ENCODE measurements around the gene TOM1L2.

TOM1L2 gene

DNA sequence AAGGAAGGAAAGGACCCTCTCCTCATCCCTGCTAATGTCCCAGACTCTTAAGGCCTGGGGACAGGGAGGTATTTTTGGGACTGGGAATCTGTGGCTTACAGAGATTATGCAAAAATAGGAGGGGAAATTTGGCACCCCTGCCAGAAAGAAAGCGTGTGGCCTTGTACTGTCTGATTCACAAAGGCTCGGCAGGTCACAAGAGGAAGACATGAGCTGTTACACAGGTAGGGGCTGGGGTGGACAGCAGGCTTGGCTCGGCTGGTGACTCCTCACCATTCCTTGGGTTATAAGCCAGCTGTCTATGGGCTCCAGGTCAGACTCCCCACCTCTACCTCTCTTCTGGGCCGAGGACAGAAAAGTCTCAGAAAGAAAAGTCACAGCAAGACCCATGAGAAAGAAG lies 114.7 kb downstream of the TOM1L2 start:
- TF ChIP-seq, protein P1, sequence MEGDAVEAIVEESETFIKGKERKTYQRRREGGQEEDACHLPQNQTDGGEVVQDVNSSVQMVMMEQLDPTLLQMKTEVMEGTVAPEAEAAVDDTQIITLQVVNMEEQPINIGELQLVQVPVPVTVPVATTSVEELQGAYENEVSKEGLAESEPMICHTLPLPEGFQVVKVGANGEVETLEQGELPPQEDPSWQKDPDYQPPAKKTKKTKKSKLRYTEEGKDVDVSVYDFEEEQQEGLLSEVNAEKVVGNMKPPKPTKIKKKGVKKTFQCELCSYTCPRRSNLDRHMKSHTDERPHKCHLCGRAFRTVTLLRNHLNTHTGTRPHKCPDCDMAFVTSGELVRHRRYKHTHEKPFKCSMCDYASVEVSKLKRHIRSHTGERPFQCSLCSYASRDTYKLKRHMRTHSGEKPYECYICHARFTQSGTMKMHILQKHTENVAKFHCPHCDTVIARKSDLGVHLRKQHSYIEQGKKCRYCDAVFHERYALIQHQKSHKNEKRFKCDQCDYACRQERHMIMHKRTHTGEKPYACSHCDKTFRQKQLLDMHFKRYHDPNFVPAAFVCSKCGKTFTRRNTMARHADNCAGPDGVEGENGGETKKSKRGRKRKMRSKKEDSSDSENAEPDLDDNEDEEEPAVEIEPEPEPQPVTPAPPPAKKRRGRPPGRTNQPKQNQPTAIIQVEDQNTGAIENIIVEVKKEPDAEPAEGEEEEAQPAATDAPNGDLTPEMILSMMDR (conservative IDR thresholded peaks at IDR 0.05; ENCODE audit: low read depth) = no peak
- ChIA-PET CTCF (no interaction called here), POLR2A (ENCODE audit: low non-redundant PET) (interaction anchor here (0.5 kb wide), 1 partner anchor 106 kb away, joined by 3 read pairs; no protein-coding TSS in a partner anchor)
- DNase-seq (ENCODE audit: low spot score) = no peak
- H3K27ac ChIP-seq = peak overlapping the region; percentile 60

DNA sequence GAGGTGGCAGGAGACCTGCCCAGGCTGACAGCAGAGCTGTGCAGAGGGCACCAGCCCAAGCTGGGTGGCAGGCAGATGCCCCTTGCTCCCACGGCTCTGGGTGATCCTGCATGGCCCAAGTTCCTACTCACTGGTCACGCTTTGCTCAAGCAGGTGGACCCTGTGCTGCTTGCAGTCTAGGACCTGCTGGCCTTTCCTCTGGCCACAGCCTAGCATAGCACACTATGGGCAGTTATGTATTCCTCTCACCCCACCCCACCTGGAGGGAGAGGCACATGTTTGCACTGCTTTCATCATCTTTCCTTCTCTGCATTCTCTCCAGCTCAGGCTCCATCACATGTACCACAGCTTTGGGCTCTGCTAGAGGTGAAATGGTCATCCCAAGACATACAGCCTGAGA lies 115.8 kb downstream of the TOM1L2 start:
- TF ChIP-seq, protein P1 (conservative IDR thresholded peaks at IDR 0.05; ENCODE audit: low read depth) = no peak
- DNase-seq (ENCODE audit: low spot score) = no peak
- CTCF ChIA-PET = interaction anchor here (0.7 kb wide), 1 partner anchor 70 kb away, joined by 3 read pairs; no protein-coding TSS in a partner anchor
- H3K27ac ChIP-seq = peak overlapping the region; percentile 60
- POLR2A ChIA-PET (ENCODE audit: low non-redundant PET) = interaction anchor here (0.6 kb wide), 1 partner anchor 36 kb away, joined by 3 read pairs; no protein-coding TSS in a partner anchor

DNA sequence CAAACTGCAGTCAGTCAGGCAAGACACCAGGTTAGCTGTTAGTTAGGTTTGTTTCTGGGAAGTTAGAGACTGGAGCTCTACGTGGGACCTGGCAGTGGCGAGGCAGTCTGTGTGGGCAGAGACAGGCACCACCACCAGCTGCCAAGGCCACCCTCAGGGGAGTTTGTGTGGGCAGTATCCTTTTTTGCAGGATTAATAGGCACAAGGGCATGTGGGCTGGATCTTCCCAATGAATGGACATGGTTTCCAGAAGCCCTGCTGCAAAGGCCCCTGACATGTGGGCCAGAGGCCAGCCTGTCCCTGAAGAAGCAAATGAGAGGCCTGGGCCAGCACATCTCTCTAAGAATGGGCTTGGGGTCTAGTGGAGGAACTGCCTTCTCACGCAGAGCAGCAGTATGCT lies 116.2 kb downstream of the TOM1L2 start:
- no peak for DNase-seq (ENCODE audit: low spot score)
- H3K27ac ChIP-seq = peak overlapping the region; percentile 60
- ChIA-PET POLR2A (ENCODE audit: low non-redundant PET) (interaction anchor here (0.5 to 0.6 kb wide), 2 partner anchors 27 to 35 kb away, joined by 3 to 4 read pairs; no protein-coding TSS in a partner anchor), CTCF (no interaction called here)
- TF ChIP-seq, protein P1 (conservative IDR thresholded peaks at IDR 0.05; ENCODE audit: low read depth) = no peak

DNA sequence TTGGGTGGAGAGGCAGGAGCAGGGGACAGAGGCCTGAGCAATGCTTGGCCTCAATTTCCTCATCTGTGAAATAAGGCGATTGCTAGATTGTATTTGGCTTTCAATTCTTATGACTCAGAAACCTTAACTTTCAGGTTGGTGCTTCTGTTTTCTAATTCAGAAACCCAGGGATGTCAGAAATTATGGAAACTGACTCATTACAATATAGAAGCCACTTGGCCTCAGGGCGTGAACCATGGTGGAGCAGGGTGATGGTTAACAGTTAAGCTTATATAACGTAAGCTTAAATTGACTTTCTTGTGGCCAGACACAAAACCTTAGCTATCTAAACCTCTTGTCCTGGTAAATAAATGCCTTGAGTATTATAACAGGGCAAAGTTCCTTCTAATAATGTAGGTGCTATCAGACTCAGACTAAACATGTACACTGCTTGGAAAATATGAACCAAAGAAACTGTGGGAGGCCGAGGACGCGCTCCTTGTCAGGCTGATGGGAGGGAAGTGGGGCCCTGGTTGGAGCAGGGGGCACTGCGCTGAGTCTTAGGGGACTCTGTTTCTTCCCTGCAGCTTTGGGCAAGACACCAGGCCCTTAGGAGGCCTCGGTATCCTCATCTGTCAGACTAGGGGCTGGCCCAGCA lies 118.3 kb downstream of the TOM1L2 start:
- H3K27ac ChIP-seq = peak overlapping the region; percentile 60
- DNase-seq (ENCODE audit: low spot score) = peak; percentile 66
- TF ChIP-seq, protein P1 (conservative IDR thresholded peaks at IDR 0.05; ENCODE audit: low read depth) = no peak
- ChIA-PET POLR2A (ENCODE audit: low non-redundant PET) (interaction anchor here (0.8 kb wide), 1 partner anchor 33 kb away, joined by 6 read pairs; no protein-coding TSS in a partner anchor), CTCF (interaction anchor here (0.5 to 0.8 kb wide), 5 partner anchors 14 to 42 kb away, joined by 3 to 8 read pairs (median 3); no protein-coding TSS in a partner anchor)

DNA sequence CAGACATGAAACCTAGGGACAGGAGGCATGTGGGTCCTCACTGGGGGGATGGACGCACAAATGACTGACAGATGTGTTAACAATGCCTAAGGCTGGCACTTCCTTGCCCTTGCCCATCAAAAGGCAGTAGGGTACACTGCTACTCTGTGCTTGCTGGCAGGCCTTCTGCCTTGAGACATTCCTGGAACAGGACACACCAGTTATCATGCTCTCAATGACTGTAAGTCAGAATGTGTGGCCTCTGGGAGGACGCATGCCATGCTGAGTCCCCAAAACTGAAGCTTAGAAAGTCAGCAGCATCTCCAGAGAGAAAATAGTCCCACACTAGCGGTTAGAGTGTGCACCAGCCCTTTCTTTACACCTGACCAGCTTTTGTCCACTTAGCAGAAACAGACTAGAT lies 119.3 kb downstream of the TOM1L2 start:
- peak overlapping the region; percentile 7; the same call in 1 of the 2 replicates for H3K27ac ChIP-seq
- CTCF ChIA-PET = interaction anchor here (0.8 kb wide), 1 partner anchor 40 kb away, joined by 3 read pairs; no protein-coding TSS in a partner anchor
- TF ChIP-seq, protein P1 (conservative IDR thresholded peaks at IDR 0.05; ENCODE audit: low read depth) = no peak
- no peak for DNase-seq (ENCODE audit: low spot score)
- POLR2A ChIA-PET (ENCODE audit: low non-redundant PET) = no interaction called here

DNA sequence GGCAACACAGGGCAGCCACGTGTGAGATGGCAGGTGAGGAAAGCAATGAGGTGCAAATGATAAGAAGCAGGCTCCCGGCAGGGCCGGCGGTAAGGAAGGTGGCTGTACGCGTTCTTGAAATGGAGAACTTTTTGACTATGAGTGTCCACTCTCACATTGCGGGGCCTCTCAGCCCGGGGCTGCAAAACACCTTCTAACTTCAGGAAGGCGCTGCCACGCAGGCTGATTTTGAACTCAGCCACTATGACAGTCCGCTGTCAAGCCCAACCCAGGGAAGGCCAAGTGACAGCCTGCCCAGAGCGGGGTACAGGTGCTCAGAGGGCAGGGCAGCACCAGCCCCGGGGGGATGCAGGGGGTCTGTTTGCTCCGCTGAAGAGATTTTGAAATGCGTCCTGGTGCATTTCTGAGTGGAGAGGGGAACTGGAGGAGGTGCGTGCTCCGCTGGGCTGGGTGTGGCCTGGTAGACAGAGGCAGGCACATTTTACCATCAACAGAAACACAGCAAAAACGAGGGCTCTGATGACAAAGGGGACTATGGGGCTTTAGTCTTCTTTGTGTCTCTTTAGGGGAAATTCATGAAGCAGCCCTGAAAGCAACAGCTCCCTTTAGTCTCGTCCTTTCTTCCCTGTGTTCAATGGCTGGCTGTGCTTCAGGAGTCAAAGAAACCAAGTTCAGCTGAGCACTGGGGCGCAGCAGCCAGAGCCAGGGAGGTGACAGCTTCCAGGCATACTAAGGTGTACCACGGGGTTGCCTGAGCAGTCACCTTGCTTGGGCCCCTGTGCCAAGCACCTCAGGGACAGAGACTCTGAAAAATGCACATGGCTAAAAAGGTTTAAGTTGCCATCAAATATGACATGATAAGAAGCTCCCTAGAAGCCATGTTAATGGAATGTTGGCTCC lies 120.8 kb downstream of the TOM1L2 start:
- ChIA-PET POLR2A (ENCODE audit: low non-redundant PET) (interaction anchor here (0.6 kb wide), 1 partner anchor 15 kb away, joined by 3 read pairs; no protein-coding TSS in a partner anchor), CTCF (interaction anchor here (0.6 kb wide), 1 partner anchor 15 kb away, joined by 4 read pairs; no protein-coding TSS in a partner anchor)

More for the DNA sequence above, 120.8 kb downstream of the TOM1L2 start:
- TF ChIP-seq, protein P1 (conservative IDR thresholded peaks at IDR 0.05; ENCODE audit: low read depth) = no peak
- H3K27ac ChIP-seq = peak overlapping the region; percentile 26
- no peak for DNase-seq (ENCODE audit: low spot score)
